ENCODE data around the gene GCKR.

Gene GCKR

GRCh38 chr2:27494284-27494943 is 2.2 kb upstream of the GCKR start:
- H3K27ac ChIP-seq (ENCODE audit: low read length) = no peak overlapping the region
- no peak overlapping the region for H3K4me3 ChIP-seq (ENCODE audit: low read length)
- no peak for TF ChIP-seq CTCF (IDR thresholded peaks at IDR 0.05; ENCODE audit: low read length)
- no peak for TF ChIP-seq EZH2 (optimal IDR thresholded peaks at IDR 0.05; ENCODE audit: low read depth, low read length)
- TF ChIP-seq EZH2phosphoT487 (IDR thresholded peaks at IDR 0.05; ENCODE audit: low read length) = no peak
- no peaks in the 10 kb centered on the region for H3K9me2 ChIP-seq (replicated peaks; ENCODE audit: insufficient read depth, low read length)
- no peaks in the 10 kb centered on the region for H3K4me1 ChIP-seq (ENCODE audit: low read length)
- H3K4me2 ChIP-seq (ENCODE audit: low read depth, low read length) = no peak overlapping the region; the same call in 1 of the 2 replicates
- H3K9ac ChIP-seq (ENCODE audit: low read length) = no peak overlapping the region
- no peaks in the 10 kb centered on the region for H3K79me2 ChIP-seq (ENCODE audit: low read length)
- H2AFZ ChIP-seq (ENCODE audit: low read length) = no peak overlapping the region
- H3K27me3 ChIP-seq (replicated peaks; ENCODE audit: insufficient read depth, low read length) = peaks cover 13% of the 10 kb centered on the region
- H3F3A ChIP-seq (ENCODE audit: insufficient read depth, low read length) = no peaks in the 10 kb centered on the region
- no peaks in the 10 kb centered on the region for H3K36me3 ChIP-seq (replicated peaks; ENCODE audit: insufficient read depth, low read length)
- H3K9me3 ChIP-seq (replicated peaks; ENCODE audit: insufficient read depth, low read length) = no peaks in the 10 kb centered on the region
- no peaks in the 10 kb centered on the region for H4K20me1 ChIP-seq (ENCODE audit: insufficient read depth, low read length)
- DNase-seq = no peak

GRCh38 chr2:27494944-27495554 is 1.6 kb upstream of the GCKR start, which contains the start of gene FNDC4:
Gene FNDC4 (minus strand): TSS chr2:27495200. CDS start chr2:27494679, 521 bp downstream.
- Histone ChIP-seq H3K4me3 (ENCODE audit: low read length) (no peak within 1 kb of the TSS), H3K27ac (ENCODE audit: low read length) (no peak within 1 kb of the TSS), H3K4me1 (ENCODE audit: low read length) (no peaks in the 10 kb centered on the region), H2AFZ (ENCODE audit: low read length) (no peak within 1 kb of the TSS), H3K27me3 (replicated peaks; ENCODE audit: insufficient read depth, low read length) (peaks cover 13% of the 10 kb centered on the region), H3K79me2 (ENCODE audit: low read length) (no peaks in the 10 kb centered on the region), H3K36me3 (replicated peaks; ENCODE audit: insufficient read depth, low read length) (no peaks in the 10 kb centered on the region), H4K20me1 (ENCODE audit: insufficient read depth, low read length) (no peaks in the 10 kb centered on the region), H3K9ac (ENCODE audit: low read length) (no peak within 1 kb of the TSS), H3K4me2 (ENCODE audit: low read depth, low read length) (no peak within 1 kb of the TSS; the same call in 1 of the 2 replicates), H3K9me2 (replicated peaks; ENCODE audit: insufficient read depth, low read length) (no peaks in the 10 kb centered on the region), H3F3A (ENCODE audit: insufficient read depth, low read length) (no peaks in the 10 kb centered on the region), H3K9me3 (replicated peaks; ENCODE audit: insufficient read depth, low read length) (no peaks in the 10 kb centered on the region)
- DNase-seq = no peak
- TF ChIP-seq EZH2 (optimal IDR thresholded peaks at IDR 0.05; ENCODE audit: low read depth, low read length) = no peak
- TF ChIP-seq CTCF (IDR thresholded peaks at IDR 0.05; ENCODE audit: low read length) = no peak
- no peak for TF ChIP-seq EZH2phosphoT487 (IDR thresholded peaks at IDR 0.05; ENCODE audit: low read length)

- Histone ChIP-seq H3K27ac (ENCODE audit: low read length) (no peak overlapping the region), H3K4me3 (ENCODE audit: low read length) (no peak overlapping the region), H4K20me1 (ENCODE audit: insufficient read depth, low read length) (no peaks in the 10 kb centered on the region), H3K9me3 (replicated peaks; ENCODE audit: insufficient read depth, low read length) (no peaks in the 10 kb centered on the region), H3F3A (ENCODE audit: insufficient read depth, low read length) (no peaks in the 10 kb centered on the region), H3K9ac (ENCODE audit: low read length) (no peak overlapping the region), H3K9me2 (replicated peaks; ENCODE audit: insufficient read depth, low read length) (no peaks in the 10 kb centered on the region), H3K4me2 (ENCODE audit: low read depth, low read length) (no peak overlapping the region), H3K79me2 (ENCODE audit: low read length) (no peaks in the 10 kb centered on the region), H3K4me1 (ENCODE audit: low read length) (no peaks in the 10 kb centered on the region), H3K36me3 (replicated peaks; ENCODE audit: insufficient read depth, low read length) (no peaks in the 10 kb centered on the region), H3K27me3 (replicated peaks; ENCODE audit: insufficient read depth, low read length) (peaks cover 13% of the 10 kb centered on the region), H2AFZ (ENCODE audit: low read length) (no peak overlapping the region)
- no peak for DNase-seq
- TF ChIP-seq EZH2 (optimal IDR thresholded peaks at IDR 0.05; ENCODE audit: low read depth, low read length) (no peak), CTCF (IDR thresholded peaks at IDR 0.05; ENCODE audit: low read length) (no peak), EZH2phosphoT487 (IDR thresholded peaks at IDR 0.05; ENCODE audit: low read length) (no peak)
These were observed 741 bp upstream of the GCKR start for GRCh38 chr2:27495840-27496356.

All from MM.1S (cell line).